Breast epithelium (tissue), 4 donors: Measurements from ENCODE around the gene BICC1. TPM values are rescaled to one million over a fixed set of nuclear protein-coding genes. Genes with fewer than 3 reads are reported as not detected.

Source experiments
- DNase-seq, 2 donors: peaks; one replicate each; pipeline ENCODE4 v3.0.0-alpha.2; 2019; ENCODE audit warnings: low spot score in 2 of 2
- H3K27ac ChIP-seq, 2 donors: fragments of 200-600 bp; sonication (generic) in 1 of 2; one replicate each; pipeline ENCODE4 v1.5.1; 2016 to 2019; ENCODE audit warnings: mild to moderate bottlenecking in 1 of 2
- H3K27me3 ChIP-seq, 2 donors: fragments of 200-600 bp; sonication (generic) in 1 of 2; one replicate each; pipeline versions ENCODE4 v1.5.1 to v1.6.0; 2017 to 2019; ENCODE audit warnings: control low read depth in 1 of 2, mild to moderate bottlenecking in 1 of 2
- H3K36me3 ChIP-seq: fragments of 200-600 bp; one replicate; pipeline ENCODE4 v1.5.1; 2019
- H3K4me1 ChIP-seq, 2 donors: fragments of 200-600 bp; sonication (generic); one replicate each; pipeline ENCODE4 v1.5.1; 2016 to 2019; ENCODE audit warnings: control low read depth in 1 of 2
- H3K4me3 ChIP-seq, 3 donors: fragments of 200-600 bp; sonication (generic); 1 replicate in 2 of 3; 2 replicates in 1 of 3; pipeline ENCODE4 v1.5.1; 2016 to 2019; ENCODE audit warnings: mild to moderate bottlenecking in 3 of 3, moderate library complexity in 2 of 3
- H3K9me3 ChIP-seq, 2 donors: fragments of 200-600 bp; sonication (generic) in 1 of 2; one replicate each; pipeline ENCODE4 v1.5.1; 2016 to 2019; ENCODE audit warnings: control low read depth in 1 of 2
- POLR2A ChIP-seq: fragments of 450-650 bp; IDR thresholded peaks from one replicate; pipeline ENCODE4 v1.6.1; 2016; ENCODE audit warnings: antibody characterized with exemption, mild to moderate bottlenecking, moderate library complexity
- POLR2AphosphoS5 ChIP-seq, 3 donors: sonication (generic); formaldehyde crosslinking; IDR thresholded peaks; one replicate each; pipeline ENCODE4 v1.6.1; 2017; ENCODE audit warnings: antibody characterized with exemption in 3 of 3
- intact Hi-C: fragments of 100-400 bp; cut with DNase I; formaldehyde crosslinking; loops from one replicate; pipeline ENCODE4 v1.15.1; 2023; ENCODE audit warnings: low total_unique reads
- total RNA-seq, 3 donors: library from RNA; depleted of rRNA; stranded (reverse); fragments of >200 nt; gene quantifications; one replicate each; pipeline ENCODE4 v1.1.0, GENCODE V29; 2016
- TF ChIP-seq, protein P1 (sequence below), 3 donors: fragments of 450-650 bp; IDR thresholded peaks; one replicate each; pipeline ENCODE4 v1.5.1; 2016 to 2017; ENCODE audit warnings: antibody characterized with exemption in 3 of 3, mild to moderate bottlenecking in 3 of 3, moderate library complexity in 3 of 3

The BICC1 gene
- total RNA-seq, 3 donors from 2014 or later = 24.3 to 35.5 (median 26.2) TPM

DNA sequence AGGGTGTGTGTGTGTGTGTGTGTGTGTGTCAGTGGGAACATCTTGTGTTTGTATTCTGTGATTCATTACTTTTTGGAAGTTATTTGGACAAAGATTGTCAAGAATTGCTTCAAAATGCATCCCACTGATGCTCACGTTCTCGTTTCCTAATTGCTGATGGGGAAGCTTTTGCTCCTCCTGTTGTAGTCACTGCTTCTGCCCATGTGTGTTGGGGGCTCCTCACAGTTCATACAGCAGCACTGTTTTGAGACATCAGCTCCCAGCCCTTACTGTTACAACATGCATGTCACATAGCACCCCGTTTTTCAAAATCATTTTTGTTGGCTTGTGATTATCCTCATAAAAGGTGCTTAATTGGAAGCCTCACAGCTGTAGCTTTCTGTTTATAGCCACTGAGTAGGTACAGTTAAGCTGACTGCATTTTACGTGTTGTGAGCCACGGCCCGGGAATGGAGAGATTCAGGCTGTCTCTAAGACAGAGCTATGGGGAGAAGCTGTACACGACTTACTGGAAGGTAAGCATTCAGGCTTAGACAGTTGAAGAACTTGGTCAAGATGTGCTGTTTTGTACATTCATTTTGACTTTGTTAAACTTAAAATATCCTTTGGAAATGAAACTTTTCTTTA lies 87.4 kb downstream of the BICC1 start:
- no peaks in the 10 kb centered on the region for H3K27me3 ChIP-seq
- H3K4me1 ChIP-seq = no peaks in the 10 kb centered on the region
- TF ChIP-seq, protein P1, sequence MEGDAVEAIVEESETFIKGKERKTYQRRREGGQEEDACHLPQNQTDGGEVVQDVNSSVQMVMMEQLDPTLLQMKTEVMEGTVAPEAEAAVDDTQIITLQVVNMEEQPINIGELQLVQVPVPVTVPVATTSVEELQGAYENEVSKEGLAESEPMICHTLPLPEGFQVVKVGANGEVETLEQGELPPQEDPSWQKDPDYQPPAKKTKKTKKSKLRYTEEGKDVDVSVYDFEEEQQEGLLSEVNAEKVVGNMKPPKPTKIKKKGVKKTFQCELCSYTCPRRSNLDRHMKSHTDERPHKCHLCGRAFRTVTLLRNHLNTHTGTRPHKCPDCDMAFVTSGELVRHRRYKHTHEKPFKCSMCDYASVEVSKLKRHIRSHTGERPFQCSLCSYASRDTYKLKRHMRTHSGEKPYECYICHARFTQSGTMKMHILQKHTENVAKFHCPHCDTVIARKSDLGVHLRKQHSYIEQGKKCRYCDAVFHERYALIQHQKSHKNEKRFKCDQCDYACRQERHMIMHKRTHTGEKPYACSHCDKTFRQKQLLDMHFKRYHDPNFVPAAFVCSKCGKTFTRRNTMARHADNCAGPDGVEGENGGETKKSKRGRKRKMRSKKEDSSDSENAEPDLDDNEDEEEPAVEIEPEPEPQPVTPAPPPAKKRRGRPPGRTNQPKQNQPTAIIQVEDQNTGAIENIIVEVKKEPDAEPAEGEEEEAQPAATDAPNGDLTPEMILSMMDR (IDR thresholded peaks at IDR 0.05) = no peak
- TF ChIP-seq POLR2AphosphoS5 (IDR thresholded peaks at IDR 0.05) (no peak), POLR2A (no peak)
- no peak overlapping the region for H3K4me3 ChIP-seq
- no peaks in the 10 kb centered on the region for H3K36me3 ChIP-seq
- peaks cover 5 to 10% of the 10 kb centered on the region in 2 donors for H3K9me3 ChIP-seq
- intact Hi-C loops = no loop called here
- H3K27ac ChIP-seq = no peak overlapping the region
- no peak for DNase-seq

DNA sequence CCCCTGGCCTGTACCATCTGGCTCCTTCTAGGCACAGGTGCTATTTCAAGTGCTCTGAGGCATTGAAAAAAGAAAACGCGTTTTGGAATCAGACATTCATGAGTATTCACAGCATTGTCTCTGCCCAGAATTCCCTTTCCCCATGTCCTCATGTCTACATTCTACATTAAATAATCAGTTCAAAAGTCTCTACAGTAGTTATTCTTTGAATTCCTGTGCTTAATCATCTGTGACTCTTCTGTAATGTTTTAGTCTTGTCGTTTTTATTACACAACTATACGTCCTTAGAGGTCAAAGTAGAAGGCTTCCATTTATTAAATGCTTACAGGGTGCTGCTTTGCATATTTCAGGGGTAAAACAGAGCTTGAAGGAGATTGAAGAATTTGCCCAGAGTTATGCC lies 95.7 kb downstream of the BICC1 start:
- H3K27me3 ChIP-seq = no peaks in the 10 kb centered on the region
- H3K4me3 ChIP-seq = no peak overlapping the region
- H3K36me3 ChIP-seq = no peaks in the 10 kb centered on the region
- H3K4me1 ChIP-seq = no peaks in the 10 kb centered on the region
- no peak for DNase-seq
- H3K27ac ChIP-seq = peak overlapping the region in 1 of 2 donors; percentile 9
- TF ChIP-seq, protein P1 (IDR thresholded peaks at IDR 0.05) = no peak
- peaks cover 0 to 5% of the 10 kb centered on the region in 2 donors for H3K9me3 ChIP-seq
- intact Hi-C loops = no loop called here

DNA sequence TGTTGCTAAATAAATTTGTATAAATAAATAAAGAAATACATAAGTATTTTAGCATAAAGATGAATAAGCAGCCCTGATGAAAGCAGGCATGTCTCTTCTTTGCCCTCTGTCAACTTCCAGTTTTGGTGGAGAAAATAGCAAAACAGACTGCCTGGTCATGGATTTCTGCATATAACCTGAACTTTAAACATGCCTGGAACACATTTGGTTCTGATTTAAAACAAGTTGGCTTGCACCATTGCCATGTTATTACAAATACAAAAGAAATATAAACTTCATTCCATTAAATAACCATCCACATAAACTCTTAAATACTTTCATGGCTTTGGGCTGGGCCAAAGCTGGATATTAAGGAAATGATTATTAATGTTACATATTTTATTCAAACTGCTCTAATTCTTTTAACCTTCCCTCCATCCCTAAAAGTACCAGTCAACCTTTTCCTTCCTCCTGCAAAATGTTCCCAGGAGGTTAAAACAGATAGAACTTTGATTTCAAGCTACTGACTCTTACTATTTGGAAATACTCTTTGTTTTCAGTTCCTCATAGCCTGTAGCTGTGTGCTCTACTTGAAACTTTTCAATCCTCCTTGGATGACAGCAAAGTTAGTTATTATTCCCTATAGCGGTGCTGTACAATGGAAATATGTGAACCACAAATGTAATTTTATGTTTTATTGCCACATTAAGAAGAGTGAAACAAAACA lies 96.3 kb downstream of the BICC1 start:
- DNase-seq = no peak
- H3K27ac ChIP-seq = peak overlapping the region in 1 of 2 donors; percentile 13
- no peaks in the 10 kb centered on the region for H3K36me3 ChIP-seq
- no peaks in the 10 kb centered on the region for H3K4me1 ChIP-seq
- H3K9me3 ChIP-seq = peaks cover 0 to 5% of the 10 kb centered on the region in 2 donors
- H3K27me3 ChIP-seq = no peaks in the 10 kb centered on the region
- intact Hi-C loops = no loop called here
- H3K4me3 ChIP-seq = no peak overlapping the region
- TF ChIP-seq POLR2AphosphoS5 (IDR thresholded peaks at IDR 0.05) (no peak), POLR2A (no peak)
- TF ChIP-seq, protein P1 (IDR thresholded peaks at IDR 0.05) = no peak

DNA sequence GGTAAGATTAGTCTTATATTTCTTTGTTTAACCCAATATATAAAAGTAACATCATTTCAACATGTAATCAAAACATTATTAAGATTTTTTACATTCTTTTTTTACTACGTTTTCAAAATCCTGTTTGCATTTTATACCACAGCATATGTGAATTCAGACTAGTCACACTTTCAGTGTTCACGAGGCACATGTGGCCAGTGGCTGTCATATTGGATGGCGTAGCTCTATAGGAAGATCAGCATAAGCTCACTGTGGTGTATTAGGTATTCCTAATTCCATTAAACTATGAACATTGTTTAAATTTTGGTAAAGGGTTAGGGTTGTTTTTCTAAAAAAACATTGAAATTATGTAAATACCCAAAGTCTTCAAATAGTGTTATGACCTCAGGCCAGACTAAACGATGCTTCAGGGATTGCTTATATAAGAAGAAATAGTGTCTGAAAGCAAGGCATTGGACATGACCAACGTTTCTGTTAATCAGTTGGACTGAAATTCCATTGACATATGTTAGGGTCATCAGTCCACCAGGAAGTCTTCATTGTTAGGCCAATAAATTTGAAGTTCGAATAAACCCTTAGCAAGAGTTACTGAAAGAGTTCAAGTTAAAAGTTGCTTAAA lies 97.0 kb downstream of the BICC1 start:
- Histone ChIP-seq H3K27me3 (no peaks in the 10 kb centered on the region), H3K4me3 (no peak overlapping the region), H3K27ac (peak overlapping the region in 1 of 2 donors; percentile 13), H3K4me1 (no peaks in the 10 kb centered on the region), H3K36me3 (no peaks in the 10 kb centered on the region), H3K9me3 (peaks cover 0 to 5% of the 10 kb centered on the region in 2 donors)
- intact Hi-C loops = no loop called here
- no peak for DNase-seq
- TF ChIP-seq POLR2A = no peak
- no peak for TF ChIP-seq POLR2AphosphoS5 (IDR thresholded peaks at IDR 0.05)
- TF ChIP-seq, protein P1 (IDR thresholded peaks at IDR 0.05) = no peak
